Measurements from ENCODE around the gene RANBP1.

RANBP1 gene

GRCh38 chr22:20151276-20151588 lies 35.3 kb downstream of the RANBP1 start:
- no peaks in the 10 kb centered on the region for H3K27me3 ChIP-seq (ENCODE audit: control insufficient read depth, insufficient read depth, low read length)
- no peaks in the 10 kb centered on the region for H3K4me1 ChIP-seq (ENCODE audit: control insufficient read depth, insufficient read depth, low read length)
- no peak overlapping the region for H3K9ac ChIP-seq (ENCODE audit: low read length)
- H3K9me3 ChIP-seq (ENCODE audit: control insufficient read depth, insufficient read depth, low read depth, low read length), result no peaks in the 10 kb centered on the region
- H3K36me3 ChIP-seq (ENCODE audit: control insufficient read depth, insufficient read depth, low read length), result no peaks in the 10 kb centered on the region
- H3K4me3 ChIP-seq (ENCODE audit: low read depth, low read length), result no peak overlapping the region
- no peak overlapping the region for H3K27ac ChIP-seq (ENCODE audit: low read depth, low read length)

DNA sequence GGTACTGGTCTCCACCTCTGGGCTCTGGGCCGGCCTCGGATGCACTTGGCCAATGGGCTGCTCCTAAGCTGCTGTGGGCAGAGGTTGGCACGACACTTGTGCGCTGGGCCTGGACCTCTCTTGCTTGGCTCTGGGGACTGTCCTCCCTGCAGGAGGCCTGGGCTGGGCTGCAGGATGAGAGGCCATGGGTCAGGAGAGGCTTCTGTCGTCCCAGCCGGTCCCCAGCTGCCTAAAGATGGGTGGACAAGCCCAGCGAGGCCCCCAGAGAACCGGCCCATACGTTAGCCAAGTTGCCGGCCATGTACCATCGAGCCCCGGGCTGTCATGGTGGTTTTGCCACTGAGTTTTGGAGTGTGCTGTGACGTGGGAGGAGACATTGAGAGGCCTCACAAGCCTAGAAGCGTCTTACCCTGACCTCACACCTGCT lies 36.6 kb downstream of the RANBP1 start:
- H3K9me3 ChIP-seq (ENCODE audit: control insufficient read depth, insufficient read depth, low read depth, low read length), result no peaks in the 10 kb centered on the region
- no peaks in the 10 kb centered on the region for H3K27me3 ChIP-seq (ENCODE audit: control insufficient read depth, insufficient read depth, low read length)
- H3K27ac ChIP-seq (ENCODE audit: low read depth, low read length), result no peak overlapping the region
- H3K4me3 ChIP-seq (ENCODE audit: low read depth, low read length), result no peak overlapping the region
- no peaks in the 10 kb centered on the region for H3K36me3 ChIP-seq (ENCODE audit: control insufficient read depth, insufficient read depth, low read length)
- no peaks in the 10 kb centered on the region for H3K4me1 ChIP-seq (ENCODE audit: control insufficient read depth, insufficient read depth, low read length)
- H3K9ac ChIP-seq (ENCODE audit: low read length), result no peak overlapping the region

- H3K36me3 ChIP-seq (ENCODE audit: control insufficient read depth, insufficient read depth, low read length), result no peaks in the 10 kb centered on the region
- peaks cover 2% of the 10 kb centered on the region; the same call in 1 of the 2 replicates for H3K4me1 ChIP-seq (ENCODE audit: control insufficient read depth, insufficient read depth, low read length)
- no peak overlapping the region for H3K27ac ChIP-seq (ENCODE audit: low read depth, low read length)
- H3K27me3 ChIP-seq (ENCODE audit: control insufficient read depth, insufficient read depth, low read length), result no peaks in the 10 kb centered on the region
- H3K9ac ChIP-seq (ENCODE audit: low read length), result no peak overlapping the region
- H3K9me3 ChIP-seq (ENCODE audit: control insufficient read depth, insufficient read depth, low read depth, low read length), result no peaks in the 10 kb centered on the region
- no peak overlapping the region for H3K4me3 ChIP-seq (ENCODE audit: low read depth, low read length)
Measured at GRCh38 chr22:20153945-20154344, 38.0 kb downstream of the RANBP1 start.

- Histone ChIP-seq H3K4me3 (ENCODE audit: low read depth, low read length) (no peak overlapping the region), H3K9ac (ENCODE audit: low read length) (no peak overlapping the region), H3K36me3 (ENCODE audit: control insufficient read depth, insufficient read depth, low read length) (no peaks in the 10 kb centered on the region), H3K27ac (ENCODE audit: low read depth, low read length) (no peak overlapping the region), H3K4me1 (ENCODE audit: control insufficient read depth, insufficient read depth, low read length) (peaks cover 7% of the 10 kb centered on the region; the same call in 1 of the 2 replicates), H3K9me3 (ENCODE audit: control insufficient read depth, insufficient read depth, low read depth, low read length) (no peaks in the 10 kb centered on the region), H3K27me3 (ENCODE audit: control insufficient read depth, insufficient read depth, low read length) (no peaks in the 10 kb centered on the region)
Measured at GRCh38 chr22:20154602-20155187, 38.8 kb downstream of the RANBP1 start.

DNA sequence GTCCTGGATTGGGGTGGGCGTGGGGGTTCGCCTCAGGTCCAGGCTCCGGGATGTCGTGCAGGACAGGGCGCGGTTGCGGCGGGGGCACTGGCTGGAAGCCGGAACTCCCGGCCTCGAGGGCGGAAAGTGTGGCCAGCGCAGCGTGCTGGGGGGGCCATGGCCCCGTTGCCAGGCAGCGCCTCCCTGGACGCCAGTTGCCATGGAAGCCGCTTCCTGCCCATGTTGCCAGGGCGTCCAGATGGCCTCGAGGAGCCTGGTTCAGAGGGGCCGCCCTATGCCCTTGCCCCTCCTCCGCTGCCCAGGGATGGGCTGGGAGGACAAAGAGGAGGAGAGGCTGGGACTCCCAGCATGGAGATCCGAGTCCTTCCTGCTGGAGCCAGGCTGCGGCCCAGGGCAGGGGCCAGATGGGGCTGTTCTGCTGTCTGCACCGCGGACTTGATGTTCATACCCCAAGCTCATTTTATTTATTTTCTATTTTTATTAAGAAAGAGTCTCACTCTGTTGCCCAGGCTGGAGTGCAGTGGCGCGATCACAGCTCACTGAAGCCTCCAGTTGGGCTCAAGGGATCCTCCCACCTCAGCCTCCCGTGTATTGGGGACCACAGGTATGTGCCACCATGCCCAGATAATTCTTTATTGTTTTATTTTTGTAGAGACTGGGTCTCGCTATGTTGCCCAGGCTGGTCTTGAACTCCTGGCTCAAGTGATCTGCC lies 39.6 kb downstream of the RANBP1 start:
- no peak overlapping the region for H3K9ac ChIP-seq (ENCODE audit: low read length)
- no peaks in the 10 kb centered on the region for H3K36me3 ChIP-seq (ENCODE audit: control insufficient read depth, insufficient read depth, low read length)
- H3K4me1 ChIP-seq (ENCODE audit: control insufficient read depth, insufficient read depth, low read length), result peaks cover 7% of the 10 kb centered on the region; the same call in 1 of the 2 replicates
- H3K27ac ChIP-seq (ENCODE audit: low read depth, low read length), result no peak overlapping the region
- no peak overlapping the region for H3K4me3 ChIP-seq (ENCODE audit: low read depth, low read length)
- H3K27me3 ChIP-seq (ENCODE audit: control insufficient read depth, insufficient read depth, low read length), result no peaks in the 10 kb centered on the region
- no peaks in the 10 kb centered on the region for H3K9me3 ChIP-seq (ENCODE audit: control insufficient read depth, insufficient read depth, low read depth, low read length)

- H3K4me3 ChIP-seq (ENCODE audit: low read depth, low read length), result no peak overlapping the region
- no peak overlapping the region for H3K27ac ChIP-seq (ENCODE audit: low read depth, low read length)
- H3K9ac ChIP-seq (ENCODE audit: low read length), result no peak overlapping the region
Measured at GRCh38 chr22:20156042-20156389, 40.1 kb downstream of the RANBP1 start.

DNA sequence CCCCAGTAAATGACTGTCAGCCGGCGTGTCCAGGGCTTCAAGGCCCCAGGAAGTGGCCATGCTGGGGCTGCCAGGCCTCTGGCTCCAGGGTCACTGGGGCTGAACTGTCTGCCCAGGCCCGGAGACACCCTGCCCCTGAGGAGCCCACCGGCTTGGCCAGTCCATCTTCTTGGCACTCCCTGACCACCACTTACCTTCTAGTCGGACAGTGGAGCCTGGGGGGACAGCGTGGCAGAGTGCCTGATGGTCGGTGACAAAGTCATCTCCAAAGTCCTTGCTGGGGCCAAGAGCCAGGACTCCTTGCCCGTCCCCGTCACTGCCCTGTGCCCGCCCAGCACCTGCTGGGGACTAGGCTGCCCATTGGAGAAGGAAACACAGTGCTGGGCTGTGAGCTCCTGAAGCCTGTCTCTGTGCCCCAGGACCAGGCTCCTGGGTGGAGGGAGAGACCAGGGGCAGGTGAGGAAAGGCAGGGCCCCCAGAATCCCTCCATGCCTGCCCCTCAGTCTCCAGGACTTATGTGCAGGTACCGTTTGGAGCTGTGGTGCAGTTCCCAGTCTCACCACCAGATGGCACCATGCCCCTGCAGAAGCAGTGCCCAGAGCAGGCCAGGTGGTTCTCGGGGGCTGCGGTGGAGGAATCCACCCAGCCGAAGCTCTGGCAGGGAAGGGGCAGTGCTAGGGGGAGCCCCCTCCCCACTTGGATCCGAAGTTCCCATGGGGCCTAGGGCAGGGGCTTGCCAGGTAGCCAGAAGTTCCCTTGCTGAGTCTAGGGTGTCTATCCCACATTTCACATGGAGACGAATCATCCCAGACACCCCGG lies 40.9 kb downstream of the RANBP1 start:
- H3K27ac ChIP-seq (ENCODE audit: low read depth, low read length), result no peak overlapping the region
- no peak overlapping the region for H3K4me3 ChIP-seq (ENCODE audit: low read depth, low read length)
- H3K36me3 ChIP-seq (ENCODE audit: control insufficient read depth, insufficient read depth, low read length), result no peaks in the 10 kb centered on the region
- H3K9ac ChIP-seq (ENCODE audit: low read length), result no peak overlapping the region
- peaks cover 7% of the 10 kb centered on the region; the same call in 1 of the 2 replicates for H3K4me1 ChIP-seq (ENCODE audit: control insufficient read depth, insufficient read depth, low read length)
- H3K27me3 ChIP-seq (ENCODE audit: control insufficient read depth, insufficient read depth, low read length), result no peaks in the 10 kb centered on the region
- H3K9me3 ChIP-seq (ENCODE audit: control insufficient read depth, insufficient read depth, low read depth, low read length), result no peaks in the 10 kb centered on the region

More at GRCh38 chr22:20156042-20156389, 40.1 kb downstream of the RANBP1 start:
- no peaks in the 10 kb centered on the region for H3K9me3 ChIP-seq (ENCODE audit: control insufficient read depth, insufficient read depth, low read depth, low read length)
- no peaks in the 10 kb centered on the region for H3K27me3 ChIP-seq (ENCODE audit: control insufficient read depth, insufficient read depth, low read length)
- H3K4me1 ChIP-seq (ENCODE audit: control insufficient read depth, insufficient read depth, low read length), result peaks cover 7% of the 10 kb centered on the region; the same call in 1 of the 2 replicates
- H3K36me3 ChIP-seq (ENCODE audit: control insufficient read depth, insufficient read depth, low read length), result no peaks in the 10 kb centered on the region

GRCh38 chr22:20157430-20158183 lies 41.7 kb downstream of the RANBP1 start:
- H3K9ac ChIP-seq (ENCODE audit: low read length), result no peak overlapping the region
- H3K4me1 ChIP-seq (ENCODE audit: control insufficient read depth, insufficient read depth, low read length), result peaks cover 7% of the 10 kb centered on the region; the same call in 1 of the 2 replicates
- no peaks in the 10 kb centered on the region for H3K27me3 ChIP-seq (ENCODE audit: control insufficient read depth, insufficient read depth, low read length)
- no peaks in the 10 kb centered on the region for H3K9me3 ChIP-seq (ENCODE audit: control insufficient read depth, insufficient read depth, low read depth, low read length)
- H3K27ac ChIP-seq (ENCODE audit: low read depth, low read length), result no peak overlapping the region
- H3K4me3 ChIP-seq (ENCODE audit: low read depth, low read length), result no peak overlapping the region
- H3K36me3 ChIP-seq (ENCODE audit: control insufficient read depth, insufficient read depth, low read length), result no peaks in the 10 kb centered on the region

DNA sequence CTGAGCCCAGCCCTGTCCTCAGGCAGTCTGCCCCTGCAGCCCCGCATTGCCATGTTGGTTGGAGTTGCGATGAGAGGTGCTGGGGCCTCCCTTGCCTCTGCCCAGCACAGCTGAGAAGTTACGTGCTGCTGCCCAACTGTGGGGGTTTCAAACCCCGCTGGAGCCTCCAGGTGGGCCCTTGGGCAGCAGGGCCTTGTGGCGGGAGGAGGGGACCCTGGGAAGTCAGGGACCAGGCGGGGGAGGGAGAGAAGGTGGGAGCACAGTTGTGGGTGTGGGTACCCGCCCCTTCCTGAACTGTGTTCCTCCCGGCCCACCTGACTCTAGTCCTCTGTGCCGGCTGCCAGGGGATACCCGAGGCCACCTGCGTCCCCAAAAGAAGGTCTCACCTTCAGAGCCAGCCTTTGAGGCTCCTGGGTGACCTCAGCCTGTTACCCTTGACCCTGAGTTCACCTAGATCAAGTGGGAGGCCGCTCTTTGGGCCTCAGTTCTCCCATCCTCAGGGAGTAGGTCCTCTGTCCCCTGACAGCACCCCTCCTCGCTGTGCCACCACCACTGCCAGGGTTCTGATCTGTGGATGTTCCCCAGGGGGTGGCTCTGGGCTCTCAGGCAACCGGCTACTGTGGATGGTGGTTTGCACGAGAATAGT lies 42.6 kb downstream of the RANBP1 start:
- Histone ChIP-seq H3K4me3 (ENCODE audit: low read depth, low read length) (no peak overlapping the region), H3K4me1 (ENCODE audit: control insufficient read depth, insufficient read depth, low read length) (peaks cover 7% of the 10 kb centered on the region; the same call in 1 of the 2 replicates), H3K36me3 (ENCODE audit: control insufficient read depth, insufficient read depth, low read length) (no peaks in the 10 kb centered on the region), H3K27ac (ENCODE audit: low read depth, low read length) (no peak overlapping the region), H3K27me3 (ENCODE audit: control insufficient read depth, insufficient read depth, low read length) (no peaks in the 10 kb centered on the region), H3K9ac (ENCODE audit: low read length) (no peak overlapping the region), H3K9me3 (ENCODE audit: control insufficient read depth, insufficient read depth, low read depth, low read length) (no peaks in the 10 kb centered on the region)

- Histone ChIP-seq H3K27ac (ENCODE audit: low read depth, low read length) (no peak overlapping the region), H3K27me3 (ENCODE audit: control insufficient read depth, insufficient read depth, low read length) (no peaks in the 10 kb centered on the region), H3K4me3 (ENCODE audit: low read depth, low read length) (no peak overlapping the region), H3K9me3 (ENCODE audit: control insufficient read depth, insufficient read depth, low read depth, low read length) (no peaks in the 10 kb centered on the region; the same call in 1 of the 2 replicates), H3K36me3 (ENCODE audit: control insufficient read depth, insufficient read depth, low read length) (no peaks in the 10 kb centered on the region), H3K9ac (ENCODE audit: low read length) (no peak overlapping the region), H3K4me1 (ENCODE audit: control insufficient read depth, insufficient read depth, low read length) (peaks cover 7% of the 10 kb centered on the region; the same call in 1 of the 2 replicates)
Measured at GRCh38 chr22:20159076-20159475, 43.2 kb downstream of the RANBP1 start.
